Right lobe of liver (tissue), 4 donors: ENCODE measurements around the gene METTL25.

Source experiments
- POLR2A ChIP-seq: fragments of 450-650 bp; IDR thresholded peaks from one replicate; pipeline ENCODE4 v1.6.1; 2017; ENCODE audit warnings: antibody characterized with exemption, mild to moderate bottlenecking
- TF ChIP-seq, protein P1 (sequence below), 4 donors: fragments of 200-600 bp in 3 of 4; fragments of 450-650 bp in 1 of 4; IDR thresholded peaks; one replicate each; pipeline versions ENCODE4 v1.5.1 to v1.8.0; 2016 to 2022; ENCODE audit warnings: antibody characterized with exemption in 4 of 4, mild to moderate bottlenecking in 2 of 4
- donor health status: DM: no; HTN: no; CAD: no.
- donor health status: DM: no; HTN: no; CAD: no.
- donor health status: DM: no; HTN: yes; CAD: no.

DNA sequence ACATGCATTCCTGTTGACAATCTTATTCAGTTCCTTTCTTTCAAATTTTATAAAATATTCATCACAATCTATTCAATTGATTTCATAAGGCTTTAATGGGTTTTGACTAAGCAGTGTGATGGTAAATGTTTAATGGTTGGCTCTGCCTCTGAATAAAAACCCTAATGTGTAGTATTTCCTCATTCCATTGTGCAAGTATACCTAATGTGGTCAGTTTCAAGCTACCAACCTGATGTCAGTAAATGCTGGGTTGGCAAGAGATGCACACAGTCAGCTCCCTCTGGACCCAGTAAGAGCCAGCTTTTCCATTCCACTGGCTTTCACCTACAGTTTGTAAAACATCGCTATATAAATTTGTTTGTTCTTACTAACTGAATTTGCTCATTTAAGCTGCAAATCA lies 53.9 kb downstream of the METTL25 start:
- TF ChIP-seq, protein P1, sequence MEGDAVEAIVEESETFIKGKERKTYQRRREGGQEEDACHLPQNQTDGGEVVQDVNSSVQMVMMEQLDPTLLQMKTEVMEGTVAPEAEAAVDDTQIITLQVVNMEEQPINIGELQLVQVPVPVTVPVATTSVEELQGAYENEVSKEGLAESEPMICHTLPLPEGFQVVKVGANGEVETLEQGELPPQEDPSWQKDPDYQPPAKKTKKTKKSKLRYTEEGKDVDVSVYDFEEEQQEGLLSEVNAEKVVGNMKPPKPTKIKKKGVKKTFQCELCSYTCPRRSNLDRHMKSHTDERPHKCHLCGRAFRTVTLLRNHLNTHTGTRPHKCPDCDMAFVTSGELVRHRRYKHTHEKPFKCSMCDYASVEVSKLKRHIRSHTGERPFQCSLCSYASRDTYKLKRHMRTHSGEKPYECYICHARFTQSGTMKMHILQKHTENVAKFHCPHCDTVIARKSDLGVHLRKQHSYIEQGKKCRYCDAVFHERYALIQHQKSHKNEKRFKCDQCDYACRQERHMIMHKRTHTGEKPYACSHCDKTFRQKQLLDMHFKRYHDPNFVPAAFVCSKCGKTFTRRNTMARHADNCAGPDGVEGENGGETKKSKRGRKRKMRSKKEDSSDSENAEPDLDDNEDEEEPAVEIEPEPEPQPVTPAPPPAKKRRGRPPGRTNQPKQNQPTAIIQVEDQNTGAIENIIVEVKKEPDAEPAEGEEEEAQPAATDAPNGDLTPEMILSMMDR (IDR thresholded peaks at IDR 0.05): no peak
- no peak for TF ChIP-seq POLR2A
